Ascending aorta (tissue), 2 donors: ENCODE results near the gene TOGARAM2. TPM values are rescaled to one million over a fixed set of nuclear protein-coding genes. Genes with fewer than 3 reads are reported as not detected.

ENCODE experiments used
- DNase-seq, 2 donors: peaks; one replicate each; pipeline ENCODE4 v3.0.0-alpha.2; 2019; ENCODE audit warnings: low spot score in 2 of 2
- H3K27ac ChIP-seq, 2 donors: fragments of 200-600 bp; sonication (generic); one replicate each; pipeline ENCODE4 v1.5.1; 2016 to 2017; ENCODE audit warnings: mild to moderate bottlenecking in 1 of 2
- H3K27me3 ChIP-seq: fragments of 200-600 bp; sonication (generic); one replicate; pipeline ENCODE4 v1.5.1; 2017
- H3K36me3 ChIP-seq, 2 donors: fragments of 200-600 bp; sonication (generic); one replicate each; pipeline ENCODE4 v1.5.1; 2016
- H3K4me1 ChIP-seq, 2 donors: fragments of 200-600 bp; sonication (generic); one replicate each; pipeline ENCODE4 v1.5.1; 2016 to 2017; ENCODE audit warnings: mild to moderate bottlenecking in 1 of 2
- H3K4me3 ChIP-seq, 2 donors: fragments of 200-600 bp; sonication (generic); one replicate each; pipeline ENCODE4 v1.5.1; 2016 to 2017; ENCODE audit warnings: mild to moderate bottlenecking in 1 of 2
- H3K9me3 ChIP-seq, 2 donors: fragments of 200-600 bp; sonication (generic); one replicate each; pipeline ENCODE4 v1.5.1; 2016
- CTCF ChIP-seq, 3 experiments: fragments of 200-600 bp in 2 of 3; fragments of 450-650 bp in 1 of 3; sonication (generic) in 2 of 3; IDR thresholded peaks; one replicate each; pipeline ENCODE4 v1.5.1; 2016 to 2019; ENCODE audit warnings: antibody characterized with exemption in 3 of 3, mild to moderate bottlenecking in 1 of 3, moderate library complexity in 1 of 3
- intact Hi-C: fragments of 100-400 bp; cut with DNase I; formaldehyde crosslinking; loops from one replicate; pipeline ENCODE4 v1.15.1; 2023
- total RNA-seq: library from RNA; depleted of rRNA; stranded (reverse); fragments of >200 nt; gene quantifications from one replicate; pipeline ENCODE4 v1.1.0, GENCODE V29; 2016

Gene TOGARAM2
- total RNA-seq, 1 donor from 2014 or later: not detected

DNA sequence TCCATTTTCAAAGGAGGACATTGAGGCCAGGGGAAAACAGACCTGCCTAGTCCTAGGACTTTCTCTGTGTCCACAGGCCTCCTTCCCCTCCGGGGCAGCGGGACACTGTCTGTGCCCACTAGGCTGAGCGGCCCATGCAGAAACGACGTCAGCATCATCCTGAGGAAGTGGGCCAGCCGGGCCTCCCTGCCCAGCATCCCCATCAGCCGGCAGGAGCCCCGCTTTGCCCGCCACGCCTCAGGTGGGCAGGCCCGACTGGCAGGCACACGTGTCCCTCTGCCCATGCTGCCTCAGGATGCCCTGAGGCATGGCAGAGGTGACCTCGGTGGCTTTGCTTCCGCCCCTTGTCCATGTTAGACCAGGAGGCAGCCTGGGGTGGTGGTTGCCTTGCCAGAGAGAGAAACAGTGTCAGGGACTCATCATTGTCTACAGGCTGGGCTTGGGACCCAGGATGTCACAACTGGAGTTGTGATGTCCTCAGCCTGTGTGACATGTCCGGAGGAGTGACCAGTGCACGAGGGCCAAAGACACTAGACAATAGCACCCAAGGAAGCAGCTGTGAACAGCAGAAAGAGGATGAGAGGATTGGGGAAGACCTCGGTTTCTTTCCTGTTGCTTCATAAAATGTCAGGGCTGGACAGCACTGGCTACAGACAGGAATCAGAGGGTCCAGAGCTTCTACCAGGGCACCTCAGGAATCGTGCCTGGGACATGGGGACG, 36.8 kb downstream of the TOGARAM2 start:
- DNase-seq: no peak
- Histone ChIP-seq H3K27me3 (no peaks in the 10 kb centered on the region), H3K9me3 (no peaks in the 10 kb centered on the region), H3K27ac (no peak overlapping the region), H3K36me3 (no peaks in the 10 kb centered on the region), H3K4me1 (no peaks in the 10 kb centered on the region), H3K4me3 (no peak overlapping the region)
- TF ChIP-seq CTCF (IDR thresholded peaks at IDR 0.05): no peak
- intact Hi-C loops: no loop called here

DNA sequence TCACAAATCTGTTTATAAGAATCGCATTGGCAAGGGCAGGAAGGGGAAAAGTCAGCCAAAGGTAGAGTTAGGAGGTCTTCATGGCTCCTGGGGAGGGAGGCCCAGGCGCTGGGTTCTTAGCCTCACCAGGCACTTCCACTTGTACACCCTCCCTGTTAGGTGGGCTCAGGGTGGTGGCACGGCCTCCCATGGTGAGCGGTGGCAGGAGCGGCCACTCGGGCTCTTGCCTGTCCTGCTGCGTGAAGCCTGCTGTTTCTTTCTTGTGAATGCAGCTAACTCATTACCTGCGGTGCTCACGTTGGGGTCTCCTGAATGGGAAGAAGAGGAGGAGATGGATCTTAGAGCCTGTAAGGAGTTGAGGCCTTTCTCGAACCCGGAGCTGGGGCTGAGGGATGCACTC, 40.8 kb downstream of the TOGARAM2 start:
- no peaks in the 10 kb centered on the region for H3K36me3 ChIP-seq
- TF ChIP-seq CTCF (IDR thresholded peaks at IDR 0.05): no peak
- no peaks in the 10 kb centered on the region for H3K4me1 ChIP-seq
- no peak for DNase-seq
- intact Hi-C loops: no loop called here
- no peaks in the 10 kb centered on the region for H3K9me3 ChIP-seq
- H3K27me3 ChIP-seq: no peaks in the 10 kb centered on the region
- H3K4me3 ChIP-seq: no peak overlapping the region
- no peak overlapping the region for H3K27ac ChIP-seq

DNA sequence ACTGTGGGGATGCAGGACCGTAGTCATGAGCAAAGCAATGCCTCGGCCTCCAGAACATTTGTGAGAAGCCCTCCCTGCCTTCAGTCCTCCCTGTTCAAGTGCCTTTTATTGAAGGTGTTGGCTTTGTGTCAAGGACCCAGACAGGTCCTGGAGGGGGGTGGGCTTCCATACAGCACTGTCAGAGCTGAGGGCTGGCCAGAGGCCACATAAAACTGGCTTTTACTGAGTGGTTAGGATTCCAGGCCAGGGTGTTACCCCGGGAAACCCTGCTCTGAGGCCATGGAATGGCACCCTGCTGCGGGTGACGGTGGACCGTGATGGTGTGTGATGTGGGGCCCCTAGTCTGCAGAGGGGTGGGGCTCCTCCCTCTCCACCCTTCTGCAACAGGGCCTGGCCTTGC, 41.6 kb downstream of the TOGARAM2 start:
- no peaks in the 10 kb centered on the region for H3K9me3 ChIP-seq
- H3K27me3 ChIP-seq: no peaks in the 10 kb centered on the region
- H3K27ac ChIP-seq: no peak overlapping the region
- DNase-seq: no peak
- no peak for TF ChIP-seq CTCF (IDR thresholded peaks at IDR 0.05)
- intact Hi-C loops: no loop called here
- no peaks in the 10 kb centered on the region for H3K4me1 ChIP-seq
- no peak overlapping the region for H3K4me3 ChIP-seq
- H3K36me3 ChIP-seq: no peaks in the 10 kb centered on the region

DNA sequence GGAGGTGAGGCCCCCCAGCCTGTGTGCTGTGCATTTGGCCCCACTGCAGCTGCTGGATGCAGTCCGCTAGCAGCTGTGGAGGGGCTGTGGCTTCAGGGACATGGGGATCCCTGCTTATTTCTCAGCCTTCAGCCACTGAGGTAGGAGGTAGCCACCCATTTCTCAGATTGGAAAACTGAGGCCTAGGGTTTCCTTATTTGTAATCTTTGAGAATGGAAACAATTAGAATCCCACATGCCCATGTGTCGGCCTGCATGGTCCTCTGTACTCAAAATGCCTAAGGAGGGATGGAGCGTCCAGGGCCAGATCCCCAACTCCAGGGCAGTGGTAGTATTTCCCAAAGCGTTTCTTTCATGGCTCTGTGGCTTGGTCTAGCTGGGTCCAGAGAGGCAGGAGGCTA, 42.1 kb downstream of the TOGARAM2 start:
- no peaks in the 10 kb centered on the region for H3K9me3 ChIP-seq
- H3K27me3 ChIP-seq: no peaks in the 10 kb centered on the region
- no peak overlapping the region for H3K4me3 ChIP-seq
- intact Hi-C loops: no loop called here
- no peak for DNase-seq
- H3K4me1 ChIP-seq: no peaks in the 10 kb centered on the region
- TF ChIP-seq CTCF (IDR thresholded peaks at IDR 0.05): no peak
- H3K27ac ChIP-seq: no peak overlapping the region
- H3K36me3 ChIP-seq: no peaks in the 10 kb centered on the region

GRCh38 chr2:29024882-29025430, 43.9 kb downstream of the TOGARAM2 start:
- TF ChIP-seq CTCF (IDR thresholded peaks at IDR 0.05): no peak
- intact Hi-C loops: no loop called here

More at GRCh38 chr2:29024882-29025430, 43.9 kb downstream of the TOGARAM2 start:
- no peaks in the 10 kb centered on the region for H3K4me1 ChIP-seq
- no peak overlapping the region for H3K4me3 ChIP-seq
- H3K9me3 ChIP-seq: no peaks in the 10 kb centered on the region
- H3K27ac ChIP-seq: no peak overlapping the region
- no peaks in the 10 kb centered on the region for H3K36me3 ChIP-seq
- no peak for DNase-seq
- no peaks in the 10 kb centered on the region for H3K27me3 ChIP-seq
